Sciatic nerve (tissue), 2 donors: Measurements from ENCODE around the gene WDR91. TPM values are rescaled to one million over a fixed set of nuclear protein-coding genes. Genes with fewer than 3 reads are reported as not detected.
"Not testable (repeated sequence)": the region's sequence is repeated elsewhere in the genome, so short reads cannot be mapped to it uniquely, and the experiment has no call there.

Experiments
- ATAC-seq: fragments of 200-7000 bp; cut with Tn5 transposase; one replicate; pipeline ENCODE4 v1.9.1; 2020; ENCODE audit warnings: mild to moderate bottlenecking, moderate library complexity
- DNase-seq: peaks from one replicate; pipeline ENCODE4 v3.0.0-alpha.2; 2020; ENCODE audit warnings: low spot score
- intact Hi-C: fragments of 100-400 bp; cut with DNase I; formaldehyde crosslinking; loops from one replicate; pipeline ENCODE4 v1.14.2; 2022
- total RNA-seq: library from RNA; stranded (reverse); fragmentation: NEBNext Ultra II Directional; extraction: Animal tissue kit (Norgen Biotek cat#: 25700); gene quantifications from one replicate; pipeline ENCODE4 v1.2.1, GENCODE V29; 2021
- donor health status: DM: no; HTN: no; CAD: no.
- donor health status: DM: no; HTN: no; CAD: no.

The WDR91 gene
- total RNA-seq, 1 donor from 2014 or later, result 32.7 TPM

GRCh38 chr7:135235841-135236240 lies 24.5 kb upstream of the WDR91 start:
- intact Hi-C loops, result no loop called here
- no peak for ATAC-seq
- DNase-seq, result no peak

- intact Hi-C loops, result no loop called here
- DNase-seq, result no peak
Observed at GRCh38 chr7:135234727-135235126, 23.4 kb upstream of the WDR91 start.

GRCh38 chr7:135234095-135234494 lies 22.8 kb upstream of the WDR91 start:
- intact Hi-C loops, DNase-seq, ATAC-seq: not testable (repeated sequence)

More at GRCh38 chr7:135234727-135235126, 23.4 kb upstream of the WDR91 start:
- no peak for ATAC-seq

- DNase-seq (no peak), ATAC-seq (no peak)
- intact Hi-C loops, result no loop called here
Observed at GRCh38 chr7:135233570-135233969, 22.2 kb upstream of the WDR91 start, which contains the start of gene STRA8. Gene STRA8 (plus strand): TSS chr7:135233838. CDS start chr7:135240525, 6,687 bp downstream.

GRCh38 chr7:135232720-135233119 lies 21.4 kb upstream of the WDR91 start:
- ATAC-seq (no peak), DNase-seq (no peak)
- intact Hi-C loops, result no loop called here

GRCh38 chr7:135232087-135232486 lies 20.8 kb upstream of the WDR91 start:
- intact Hi-C loops, result no loop called here
- no peak for ATAC-seq

GRCh38 chr7:135231686-135232085 lies 20.4 kb upstream of the WDR91 start:
- DNase-seq (no peak), ATAC-seq (no peak)
- intact Hi-C loops, result no loop called here

More at GRCh38 chr7:135232087-135232486, 20.8 kb upstream of the WDR91 start:
- DNase-seq, result no peak

GRCh38 chr7:135224027-135224426 lies 12.7 kb upstream of the WDR91 start:
- DNase-seq (no peak), ATAC-seq (no peak)
- intact Hi-C loops, result no loop called here

- no peak for DNase-seq
- ATAC-seq, result no peak
- intact Hi-C loops, result no loop called here
Observed at GRCh38 chr7:135217645-135218509, 6.6 kb upstream of the WDR91 start.

GRCh38 chr7:135215698-135216097 lies 4.4 kb upstream of the WDR91 start:
- no peak for DNase-seq
- intact Hi-C loops, result no loop called here
- no peak for ATAC-seq

GRCh38 chr7:135215180-135215579 lies 3.9 kb upstream of the WDR91 start:
- DNase-seq (no peak), ATAC-seq (no peak)
- intact Hi-C loops, result no loop called here

GRCh38 chr7:135213831-135214230 lies 2.5 kb upstream of the WDR91 start:
- intact Hi-C loops, result no loop called here
- ATAC-seq (no peak), DNase-seq (no peak)

- ATAC-seq, result peak; percentile 73
- DNase-seq, intact Hi-C loops: not testable (repeated sequence)
Observed at GRCh38 chr7:135211946-135212685, 790 bp upstream of the WDR91 start.

- no peak for ATAC-seq
- DNase-seq, result no peak
- intact Hi-C loops, result no loop called here
Observed at GRCh38 chr7:135210888-135211178, 493 bp downstream of the WDR91 start.

GRCh38 chr7:135209225-135209834 lies 2.0 kb downstream of the WDR91 start:
- no peak for ATAC-seq
- intact Hi-C loops, result no loop called here
- DNase-seq, result no peak

- DNase-seq (no peak), ATAC-seq (no peak)
- intact Hi-C loops, result no loop called here
Observed at GRCh38 chr7:135208102-135208793, 3.1 kb downstream of the WDR91 start.

GRCh38 chr7:135207406-135208101 lies 3.8 kb downstream of the WDR91 start:
- no peak for DNase-seq
- ATAC-seq, result no peak
- intact Hi-C loops, result no loop called here

- intact Hi-C loops, result no loop called here
- no peak for ATAC-seq
- DNase-seq, result no peak
Observed at GRCh38 chr7:135206941-135207391, 4.4 kb downstream of the WDR91 start.

GRCh38 chr7:135205850-135206249 lies 5.5 kb downstream of the WDR91 start:
- no peak for ATAC-seq

More at GRCh38 chr7:135205850-135206249, 5.5 kb downstream of the WDR91 start:
- DNase-seq, result no peak
- intact Hi-C loops, result no loop called here
